Endothelial cell of umbilical vein (primary cell): Measurements from ENCODE around the gene KASH5.

Experiments used
- CTCF ChIP-seq, 2 donors: IDR thresholded peaks; 1 replicate in 1 of 2; 2 replicates in 1 of 2; pipeline ENCODE4 v1.5.1; 2011; ENCODE audit warnings: low read length in 2 of 2, mild to moderate bottlenecking in 2 of 2, moderate library complexity in 2 of 2, control low read depth in 1 of 2, inconsistent platforms in 1 of 2, low read depth in 1 of 2; ENCODE audit not compliant: insufficient read depth in 1 of 2; ENCODE audit errors: extremely low read depth in 1 of 2
- EZH2 ChIP-seq: IDR thresholded peaks from 2 replicates; pipeline ENCODE4 v1.6.1; 2012; ENCODE audit warnings: borderline replicate concordance, low read depth, mild to moderate bottlenecking, moderate library complexity, low read length, inconsistent platforms; ENCODE audit not compliant: severe bottlenecking
- FOS ChIP-seq: IDR thresholded peaks from 2 replicates; pipeline ENCODE4 v1.6.1; 2011; ENCODE audit warnings: mild to moderate bottlenecking, low read length, moderate library complexity, borderline replicate concordance; ENCODE audit not compliant: insufficient read depth
- GATA2 ChIP-seq: IDR thresholded peaks from 2 replicates; pipeline ENCODE4 v1.7.0; 2011; ENCODE audit warnings: low read depth, mild to moderate bottlenecking, moderate library complexity, mixed read lengths, low read length; ENCODE audit not compliant: insufficient read length, insufficient read depth

GRCh38 chr19:49417088-49417487 lies 29.0 kb downstream of the KASH5 start:
- no peak for TF ChIP-seq CTCF (IDR thresholded peaks at IDR 0.05; ENCODE audit: extremely low read depth in 1 of 2, insufficient read depth in 1 of 2, low read depth in 1 of 2, low read length in 2 of 2)
- TF ChIP-seq FOS = no peak
- no peak for TF ChIP-seq GATA2
- TF ChIP-seq EZH2 = no peak
